Occipital lobe (tissue), 2 donors: ENCODE results near the gene PLCG2. TPM values are rescaled to one million over a fixed set of nuclear protein-coding genes. Genes with fewer than 3 reads are reported as not detected.

Source experiments
- DNase-seq: peaks from one replicate; lab custom pipeline; 2025; lab: John Stamatoyannopoulos, UW
- total RNA-seq: library from RNA; depleted of rRNA; stranded (reverse); fragments of >200 nt; gene quantifications from one replicate; pipeline ENCODE4 v1.2.3, GENCODE V29; 2014

The PLCG2 gene
- total RNA-seq, 1 donor from 2014 or later: 1.6 TPM

DNA sequence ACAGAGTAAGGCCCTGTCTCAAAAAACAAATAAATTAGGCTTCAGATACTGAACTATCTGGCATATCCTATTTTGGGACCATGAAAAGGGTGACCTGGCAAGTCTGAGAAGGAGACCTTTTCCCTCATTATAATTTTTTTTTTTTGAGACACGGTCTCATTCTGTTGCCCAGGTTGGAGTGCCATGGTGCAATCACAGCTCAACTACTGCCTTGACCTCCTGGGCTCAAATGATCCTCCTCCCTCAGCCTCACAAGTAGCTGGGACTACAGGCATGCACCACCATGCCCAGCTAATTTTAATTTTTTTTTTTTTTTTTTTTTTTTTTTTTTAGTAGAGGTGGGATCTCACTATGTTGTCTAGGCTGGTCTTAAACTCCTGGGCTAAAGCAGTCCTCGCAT, 37.3 kb downstream of the PLCG2 start:
- no peak for DNase-seq

DNA sequence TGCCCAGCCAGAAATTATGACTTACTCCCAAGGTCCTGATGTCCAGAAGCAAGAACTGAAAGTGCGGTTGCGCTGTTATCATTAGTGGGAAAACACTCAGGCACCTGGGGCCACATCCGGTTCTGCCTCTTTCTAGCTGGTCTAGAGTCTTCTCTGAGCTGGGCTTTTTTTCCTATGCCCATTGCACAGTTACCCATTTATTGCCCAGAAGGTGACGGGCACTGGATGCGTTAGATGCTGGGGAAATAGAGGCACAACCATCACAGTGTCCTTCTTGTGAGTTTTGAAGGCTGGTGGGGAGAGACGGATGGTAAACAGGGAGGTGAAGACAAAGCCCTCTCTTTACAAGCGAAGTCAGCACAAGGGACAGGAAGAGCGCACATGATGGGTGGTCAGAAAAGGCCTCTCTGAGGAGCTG, 37.7 kb downstream of the PLCG2 start:
- no peak for DNase-seq

DNA sequence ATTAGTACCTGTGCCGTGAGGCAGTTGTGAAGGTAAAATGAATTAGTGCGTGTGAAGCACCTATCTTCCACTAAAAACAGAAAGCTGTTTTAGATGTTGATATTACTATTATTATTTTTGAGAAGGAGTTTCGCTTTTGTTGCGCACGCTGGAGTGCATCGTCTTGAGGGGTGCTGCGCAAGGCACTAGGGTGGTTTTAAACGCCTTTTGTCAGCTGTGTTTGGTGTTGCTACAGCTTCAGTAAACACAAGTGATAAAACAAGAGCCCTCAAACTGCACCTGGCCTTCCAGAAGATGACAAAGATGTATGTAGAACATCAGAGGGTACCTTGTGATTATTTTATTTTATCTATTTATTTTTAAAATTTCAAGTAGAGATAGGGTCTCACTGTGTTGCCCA, 38.2 kb downstream of the PLCG2 start:
- DNase-seq: no peak

DNA sequence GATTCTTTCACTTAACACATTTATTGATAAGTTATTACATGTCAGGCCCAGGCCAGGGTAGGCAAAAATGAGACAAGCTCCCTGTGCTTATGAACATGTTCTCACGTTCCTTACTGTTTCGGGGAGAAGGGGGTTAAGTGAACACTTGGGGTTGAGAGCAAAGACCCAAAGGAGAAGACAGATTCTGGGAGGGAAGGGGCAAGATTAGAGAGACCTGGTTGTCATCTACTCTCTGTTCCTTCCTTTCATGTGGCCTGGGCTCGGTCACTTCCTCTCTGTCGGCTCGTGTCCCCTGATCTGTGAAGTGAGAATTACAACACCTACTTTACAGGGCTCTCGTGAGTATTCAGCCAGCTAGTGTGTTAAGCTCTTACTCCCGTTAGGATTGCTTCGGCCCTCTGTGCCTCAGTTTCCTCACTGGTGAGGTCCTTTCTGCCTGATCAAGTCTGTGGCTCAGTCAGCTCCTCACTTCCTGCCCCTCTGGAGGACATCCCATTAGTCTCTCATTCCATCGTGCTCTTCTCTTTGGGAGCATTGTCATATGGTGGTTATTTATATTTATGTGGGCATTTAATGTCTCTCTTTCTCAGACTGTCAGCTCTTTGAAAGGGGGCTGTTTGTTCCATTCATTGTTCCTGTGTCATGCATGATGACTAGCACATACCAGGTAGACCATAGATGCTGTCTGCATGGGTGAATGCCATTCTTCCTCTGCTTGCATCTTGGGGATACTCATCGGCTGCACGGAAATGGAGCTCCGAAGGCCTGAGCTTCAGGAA, 38.9 kb downstream of the PLCG2 start:
- DNase-seq: no peak

DNA sequence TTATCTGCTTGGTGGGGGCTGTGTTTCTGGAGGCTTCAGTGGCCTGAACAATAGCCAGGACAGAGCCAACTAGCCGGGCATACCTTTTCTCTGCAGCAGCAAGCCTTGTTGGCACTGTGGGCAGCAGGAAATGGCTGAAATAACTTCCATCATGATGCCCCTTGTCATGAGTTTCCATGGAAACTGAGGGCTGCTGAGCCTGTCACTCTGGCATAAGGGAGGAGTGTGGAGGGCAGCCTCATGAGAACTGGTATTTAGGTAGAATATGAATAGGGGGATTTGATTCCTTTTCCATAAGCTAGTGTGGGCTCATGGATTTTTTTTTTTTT, 39.4 kb downstream of the PLCG2 start:
- DNase-seq: no peak

DNA sequence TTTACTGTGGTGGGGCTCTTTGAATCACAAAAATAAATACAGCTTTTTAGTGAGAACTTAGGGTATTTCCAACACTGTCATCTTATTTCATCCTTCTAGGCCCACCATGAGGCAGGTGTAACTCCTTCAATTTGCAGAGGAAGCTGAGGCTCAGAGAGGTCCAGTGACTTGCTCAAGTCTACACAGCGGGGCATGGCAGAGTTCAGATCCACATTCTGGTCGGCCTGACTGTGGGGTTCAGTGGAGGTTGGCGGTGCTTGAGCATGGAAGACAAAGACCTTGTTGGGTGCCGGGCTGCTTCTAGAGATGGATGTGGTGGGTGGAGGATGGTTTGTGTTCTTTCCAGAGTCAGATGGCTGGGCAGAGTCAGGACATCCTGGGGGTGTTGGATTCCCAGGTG, 39.8 kb downstream of the PLCG2 start:
- no peak for DNase-seq

DNA sequence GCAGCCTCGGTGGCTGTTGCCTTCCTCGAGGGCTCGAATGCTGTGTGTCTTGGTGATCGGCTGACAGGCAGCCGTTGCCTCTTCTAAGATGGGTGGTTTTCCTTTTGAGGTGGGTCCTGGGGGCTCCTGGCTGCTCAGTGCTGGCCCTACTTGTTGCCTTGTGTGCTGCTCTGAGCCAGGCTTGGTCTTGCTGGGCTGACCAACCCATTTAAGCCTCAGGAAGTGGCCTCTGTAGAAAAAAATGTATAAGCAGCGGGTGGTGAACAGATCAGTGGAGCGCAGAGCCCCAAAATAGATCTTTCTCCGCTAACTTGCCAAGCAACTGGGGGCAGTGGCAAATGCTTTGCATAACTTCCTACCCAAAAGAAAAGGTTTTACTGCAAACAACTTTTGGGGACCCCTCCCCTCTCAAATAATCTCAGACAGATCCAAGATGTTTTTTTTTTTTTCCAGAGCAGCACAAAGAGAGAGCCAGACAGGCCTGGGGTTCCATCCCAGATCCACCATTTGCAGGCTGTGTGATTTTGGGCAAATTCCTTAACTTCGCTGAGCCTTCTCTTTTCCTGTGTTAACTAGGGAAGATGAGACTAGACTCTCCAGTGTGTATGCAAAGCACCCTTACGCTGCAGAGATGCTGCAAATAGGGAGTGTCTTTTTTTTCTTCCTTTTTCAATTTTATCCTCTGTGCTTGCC, 42.5 kb downstream of the PLCG2 start:
- no peak for DNase-seq

DNA sequence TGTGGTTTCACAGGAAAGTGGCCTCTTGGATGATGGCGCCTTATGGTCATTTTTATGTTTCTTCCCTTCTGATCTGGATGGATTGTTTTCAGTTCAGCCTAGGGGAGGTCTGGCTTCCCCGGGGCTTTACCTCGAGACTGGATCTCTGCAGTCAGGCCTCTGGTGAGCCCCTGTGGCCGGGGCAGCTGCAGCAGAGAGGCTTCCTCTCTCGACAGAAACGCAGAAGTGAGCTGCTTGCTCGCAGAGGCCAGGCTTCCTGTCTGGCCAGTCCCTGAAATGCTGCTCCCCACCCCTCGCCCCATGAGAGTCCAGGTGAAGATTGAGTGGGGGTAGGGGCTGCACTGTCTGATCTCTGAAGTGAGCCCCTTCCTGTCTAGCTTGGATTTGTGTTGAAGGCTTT, 44.0 kb downstream of the PLCG2 start:
- no peak for DNase-seq

DNA sequence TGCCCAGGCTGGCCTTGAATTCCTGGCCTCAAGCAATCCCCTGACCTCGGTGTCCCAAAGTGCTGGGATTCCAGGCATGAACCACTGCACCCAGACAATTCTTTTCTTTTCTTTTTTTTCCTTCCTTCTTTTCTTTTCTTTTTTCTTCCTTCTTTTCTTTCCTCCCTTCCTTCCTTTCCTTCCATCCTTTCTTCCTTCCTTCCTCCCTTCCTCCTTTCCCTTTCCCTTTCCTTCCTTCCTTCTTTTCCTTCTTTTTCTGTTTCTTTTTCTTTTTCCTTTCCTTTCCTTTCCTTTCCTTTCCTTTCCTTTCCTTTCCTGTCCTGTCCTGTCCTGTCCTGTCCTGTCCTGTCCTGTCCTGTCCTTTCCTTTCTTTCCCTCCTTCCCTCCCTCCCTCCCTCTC, 44.6 kb downstream of the PLCG2 start:
- DNase-seq: no peak

DNA sequence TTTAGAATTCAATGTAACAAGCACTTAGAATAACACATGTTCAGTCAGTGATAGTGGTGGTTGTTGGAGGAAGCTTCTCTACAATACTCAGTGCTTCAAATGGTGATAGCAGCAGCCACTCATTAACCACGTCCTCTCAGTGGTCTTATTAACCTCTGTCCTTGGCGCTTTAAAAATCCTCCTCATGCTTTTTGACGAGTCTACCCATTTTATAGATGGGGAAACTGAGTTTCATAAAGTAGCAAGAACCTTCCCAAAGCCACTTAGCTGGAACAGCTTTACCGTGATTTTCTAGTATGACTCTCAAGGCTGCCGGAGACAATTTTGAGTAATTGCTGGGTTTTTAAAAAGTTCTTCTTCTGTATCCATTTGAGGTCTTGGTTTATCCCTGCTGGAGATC, 47.4 kb downstream of the PLCG2 start:
- no peak for DNase-seq

DNA sequence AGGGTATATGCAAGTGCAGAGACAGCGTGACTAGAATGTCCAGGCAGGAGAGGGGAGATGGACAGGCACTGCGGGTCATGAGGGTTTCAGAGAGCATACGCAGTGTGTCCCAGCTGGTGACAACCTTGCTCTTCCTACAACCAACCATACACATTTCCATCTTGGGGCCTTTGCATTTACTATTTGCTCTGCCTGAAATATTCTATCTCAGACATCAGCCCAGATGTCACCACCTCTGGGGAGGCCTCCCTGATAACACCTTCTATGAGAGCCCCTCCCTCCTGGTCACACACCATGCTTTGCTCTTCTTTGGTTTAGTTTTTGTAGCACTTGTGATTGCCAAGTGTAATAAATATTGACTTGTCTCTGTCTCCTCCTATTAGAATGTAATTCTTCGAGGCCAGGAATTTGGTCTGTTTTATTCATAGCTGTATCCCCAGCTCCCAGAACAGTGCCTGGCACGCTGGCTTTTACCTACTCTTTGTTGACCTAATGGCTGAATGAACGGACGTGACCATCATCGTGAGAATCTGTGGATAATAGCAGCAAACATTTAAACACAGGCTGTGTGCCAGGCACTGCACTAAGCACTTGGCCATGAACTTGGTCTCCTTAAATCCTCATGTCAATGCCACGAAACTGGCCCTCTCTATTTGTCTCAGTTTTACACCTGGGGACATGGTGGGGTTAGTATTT, 51.9 kb downstream of the PLCG2 start:
- no peak for DNase-seq

DNA sequence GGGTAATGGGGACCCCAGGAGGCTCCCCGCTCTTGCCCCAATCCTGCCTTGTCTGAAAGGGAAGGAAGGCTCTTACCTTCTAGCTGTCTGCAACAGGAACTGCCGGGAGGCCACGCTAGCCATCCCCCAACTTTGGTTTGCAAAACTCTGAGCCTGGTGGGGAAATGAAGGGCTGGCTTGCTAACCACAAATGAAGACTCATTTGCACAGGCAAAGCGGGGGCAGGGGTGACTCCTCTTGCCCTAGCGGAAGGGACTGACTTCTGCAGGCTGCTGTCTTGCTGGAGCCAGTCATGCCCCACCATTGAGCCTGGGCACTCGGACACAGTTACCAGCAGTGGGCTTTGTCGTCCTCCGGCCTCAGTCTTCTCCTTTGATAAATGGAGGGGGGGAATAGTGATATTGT, 52.6 kb downstream of the PLCG2 start:
- DNase-seq: no peak

DNA sequence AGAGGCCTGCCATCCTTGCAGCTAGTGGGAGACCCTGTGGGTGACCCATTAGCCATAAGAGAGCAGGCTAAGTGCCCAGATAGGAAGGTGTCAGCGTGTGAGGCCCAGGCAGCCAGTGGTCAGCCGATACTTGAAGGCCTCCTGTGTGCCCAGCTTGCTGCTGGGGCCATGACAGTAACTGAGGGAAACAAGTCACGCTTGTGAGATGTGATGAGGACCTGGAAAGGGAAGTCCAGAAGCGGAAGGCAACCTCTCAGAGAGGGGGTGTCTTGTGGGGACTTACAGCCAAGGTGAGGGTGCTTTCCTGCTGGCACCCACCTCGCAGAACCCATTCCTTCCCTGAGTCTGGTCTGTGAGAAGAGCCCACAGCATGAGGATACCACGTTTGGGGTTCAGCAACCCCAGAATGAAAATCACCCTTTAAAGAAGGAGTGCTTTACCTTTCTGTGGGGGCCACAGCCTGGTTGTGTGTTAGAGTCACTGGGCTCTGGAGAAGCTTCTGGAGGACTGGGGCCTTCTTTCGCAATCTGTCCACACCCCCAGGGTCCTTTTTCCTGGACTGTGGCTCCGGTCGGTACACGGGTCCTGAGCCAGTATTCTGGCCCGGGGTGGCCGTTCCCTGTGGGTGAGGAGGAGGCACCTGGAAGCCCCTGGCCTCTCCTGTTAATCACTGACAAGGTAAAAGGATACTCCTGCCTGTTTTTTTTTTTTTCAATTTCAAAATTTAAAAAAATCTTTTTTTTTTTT, 53.9 kb downstream of the PLCG2 start:
- no peak for DNase-seq

DNA sequence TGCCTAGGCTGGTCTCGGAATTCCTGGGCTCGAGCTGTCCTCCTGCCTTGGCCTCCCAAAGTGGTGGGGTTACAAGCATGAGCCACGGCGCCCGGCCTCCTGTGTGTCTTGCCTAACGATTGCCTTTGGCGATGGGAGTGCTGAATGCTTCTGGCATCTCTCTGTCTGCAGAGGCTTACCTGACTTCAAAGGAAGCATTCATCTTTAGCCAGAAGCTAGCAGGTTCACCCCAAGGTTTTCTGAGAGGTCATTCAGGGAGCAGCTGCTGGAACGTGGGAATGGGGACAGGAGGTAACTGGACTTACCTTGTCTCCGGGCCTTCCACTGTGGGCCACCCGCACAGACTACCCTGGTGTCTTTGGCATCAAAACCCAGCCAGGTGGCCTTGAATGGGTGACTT, 54.7 kb downstream of the PLCG2 start:
- no peak for DNase-seq

DNA sequence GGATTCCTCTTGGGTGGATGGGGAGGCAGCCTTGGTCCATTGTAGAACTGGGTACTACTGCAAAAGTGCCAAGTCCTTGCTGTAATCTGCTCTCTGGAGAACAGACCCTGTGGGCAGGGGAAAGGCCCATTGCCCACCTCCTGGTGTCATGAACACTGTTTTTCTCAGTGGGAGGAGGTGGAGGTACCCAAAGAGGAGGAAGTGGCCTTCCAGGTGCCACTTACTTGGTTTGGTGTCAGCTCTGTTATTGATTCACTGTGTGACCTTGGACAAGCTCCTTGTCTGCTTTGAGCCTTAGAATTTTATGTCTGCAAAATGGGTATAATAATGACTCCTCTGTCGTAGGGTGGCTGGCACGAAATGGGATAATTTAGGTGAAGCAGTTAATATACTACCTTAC, 55.8 kb downstream of the PLCG2 start:
- no peak for DNase-seq

DNA sequence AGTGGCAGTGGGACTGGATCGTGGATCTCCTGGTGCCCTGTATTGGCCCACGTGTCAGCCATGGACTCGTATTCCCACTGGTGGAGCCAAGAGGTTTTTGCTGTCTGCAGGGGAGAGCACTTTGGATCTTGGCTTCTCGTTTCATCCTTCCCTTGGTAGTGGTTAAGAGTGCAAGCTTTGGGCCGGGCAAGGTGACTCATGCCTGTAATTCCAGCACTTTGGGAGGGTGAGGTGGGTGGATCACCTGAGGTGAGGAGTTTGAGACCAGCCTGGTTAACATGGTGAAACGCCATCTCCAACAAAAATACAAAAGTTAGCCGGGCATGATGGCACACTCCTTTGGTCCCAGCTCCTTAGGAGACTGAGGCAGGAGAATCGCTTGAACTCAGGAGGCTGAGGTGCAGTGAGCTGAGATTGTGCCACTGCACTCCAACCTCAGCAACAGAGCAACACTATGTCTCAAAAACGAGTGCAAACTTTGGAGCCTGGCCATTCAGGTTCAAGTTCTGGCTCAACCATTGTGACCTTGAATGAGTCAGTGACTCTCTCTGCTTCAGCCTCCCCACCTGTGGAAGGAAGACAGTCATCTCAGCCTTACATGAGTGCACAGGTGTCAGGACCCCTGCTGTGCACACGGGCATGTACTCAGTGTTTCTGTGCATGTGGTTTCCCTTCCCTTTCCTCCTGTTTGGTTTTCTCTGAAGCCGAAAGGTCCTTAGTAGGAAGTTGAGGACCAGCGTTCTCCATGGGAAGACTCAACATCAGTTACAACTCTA, 57.4 kb downstream of the PLCG2 start:
- DNase-seq: no peak

DNA sequence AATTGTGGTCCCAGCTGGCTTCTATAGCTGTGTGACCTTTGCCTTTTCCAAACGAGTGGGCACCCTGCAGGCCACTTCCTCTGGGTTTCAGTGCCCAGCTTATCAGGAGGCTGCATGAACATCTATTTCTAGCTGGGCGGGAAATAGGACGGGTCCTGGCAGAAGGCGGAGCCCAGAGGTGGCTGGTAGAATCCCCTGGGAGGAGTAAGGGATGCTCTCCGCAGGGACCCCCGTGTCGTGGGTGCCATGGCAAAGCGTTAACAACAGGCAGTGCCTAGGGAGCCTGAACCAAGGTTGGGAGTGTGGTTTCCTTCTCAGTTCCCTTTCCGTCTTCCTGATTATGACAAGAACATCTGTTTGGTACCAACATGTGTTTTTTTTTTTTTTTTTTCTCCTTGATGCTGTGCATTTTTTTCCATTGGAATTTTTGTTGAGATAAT, 58.2 kb downstream of the PLCG2 start:
- no peak for DNase-seq

DNA sequence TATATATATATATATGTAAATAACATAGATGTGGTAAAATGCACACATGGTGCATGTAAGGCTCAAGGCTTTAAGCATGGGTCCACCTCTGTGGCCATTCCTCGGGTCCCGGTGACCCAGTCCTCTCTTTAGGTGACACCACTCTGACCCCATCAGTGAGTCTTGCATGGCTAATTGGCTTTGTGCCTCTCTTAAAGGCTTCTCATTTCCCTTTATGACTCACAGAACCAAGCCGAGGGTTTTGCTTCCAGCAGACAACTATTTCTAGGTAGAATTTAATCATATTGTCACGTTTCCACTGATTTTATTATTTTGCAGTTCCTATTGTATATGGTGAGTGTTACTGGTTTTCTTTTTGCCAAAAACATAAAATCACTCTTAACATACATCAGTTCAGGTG, 59.7 kb downstream of the PLCG2 start:
- no peak for DNase-seq

DNA sequence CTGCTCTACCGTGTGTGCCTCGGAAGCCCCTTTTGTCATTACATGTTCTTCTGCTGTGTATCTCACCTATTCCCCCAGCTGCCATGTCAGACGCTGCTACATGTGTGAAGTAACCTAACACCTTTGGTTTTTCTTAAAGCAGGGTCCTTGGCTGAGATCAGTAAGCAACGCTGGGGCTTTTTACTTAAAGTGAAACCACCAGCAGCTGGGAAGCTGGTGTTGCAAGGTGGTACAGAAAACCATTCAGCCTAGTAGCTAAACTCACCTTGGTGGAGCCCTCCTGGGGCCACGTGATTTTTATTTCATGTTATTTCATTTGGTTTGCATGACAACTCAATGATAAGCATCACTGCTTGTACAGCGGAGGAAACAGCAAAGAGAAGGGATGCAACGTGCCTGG, 62.6 kb downstream of the PLCG2 start:
- DNase-seq: no peak

DNA sequence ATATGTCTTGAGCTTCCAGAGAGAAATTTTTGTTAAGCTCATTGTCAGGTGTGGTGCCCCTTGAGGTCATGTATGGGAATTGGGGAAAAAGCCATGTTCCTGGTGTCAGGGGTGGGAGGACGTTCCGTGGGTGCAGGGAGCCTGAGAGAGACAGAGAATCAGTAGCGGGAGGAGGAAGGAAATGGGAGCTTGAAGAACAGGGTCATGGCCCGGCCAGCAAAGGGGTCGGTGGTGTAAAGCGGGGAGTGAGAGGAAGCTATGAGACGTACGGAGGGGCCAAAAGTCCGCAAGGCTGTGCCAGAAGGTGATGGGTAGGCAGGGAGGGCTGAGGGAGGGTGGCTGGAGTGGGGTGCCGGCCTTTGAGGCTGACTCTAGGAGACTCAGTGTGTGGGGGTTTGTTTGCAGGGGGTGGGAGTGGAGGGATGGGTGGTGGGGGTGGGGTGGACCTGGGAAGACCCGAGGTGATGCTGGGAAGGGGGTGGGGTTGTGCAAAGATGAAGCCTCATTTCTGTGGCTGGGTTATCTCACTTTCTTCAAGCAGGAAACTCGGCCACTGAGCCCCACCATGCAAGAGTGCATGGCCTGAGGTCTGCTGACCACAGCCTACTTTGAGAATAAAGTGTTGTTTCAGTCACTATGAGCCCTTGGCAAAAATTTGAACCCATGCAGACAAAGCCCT, 63.6 kb downstream of the PLCG2 start:
- DNase-seq: no peak

DNA sequence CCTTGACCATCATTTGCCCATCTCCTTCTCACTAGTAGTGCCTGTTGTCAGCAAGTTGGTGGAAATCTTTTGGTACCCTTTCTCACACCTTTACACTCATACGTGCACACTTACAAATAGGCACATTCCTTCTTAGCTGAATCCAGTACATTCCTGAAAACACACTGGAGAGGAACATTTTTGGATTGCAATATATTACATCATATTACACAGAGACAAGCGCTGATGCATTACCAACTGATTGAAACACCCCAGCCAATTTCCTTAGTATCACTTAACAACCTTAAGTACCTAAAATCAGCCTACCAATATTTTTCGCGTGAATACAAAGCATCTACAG, 64.1 kb downstream of the PLCG2 start:
- no peak for DNase-seq
